H9 (cell line): Measurements from ENCODE around the gene GARS1. TPM values are rescaled to one million over a fixed set of nuclear protein-coding genes. Genes with fewer than 3 reads are reported as not detected.

Experiments
- DNase-seq: peaks from one replicate; pipeline ENCODE4 v3.0.0-alpha.2; 2017
- H2AFZ ChIP-seq: one replicate; pipeline ENCODE4 v1.6.1; 2013; ENCODE audit warnings: mild to moderate bottlenecking, low read length, control low read depth, moderate library complexity
- H2AK5ac ChIP-seq: 2 replicates; pipeline ENCODE4 v1.6.1; 2013; ENCODE audit warnings: low read length, control low read depth, mixed read lengths; ENCODE audit not compliant: insufficient read length
- H2BK120ac ChIP-seq: one replicate; pipeline ENCODE4 v1.6.1; 2013; ENCODE audit warnings: low read depth, mild to moderate bottlenecking, low read length, control low read depth, inconsistent platforms; ENCODE audit not compliant: poor library complexity, severe bottlenecking
- H2BK12ac ChIP-seq: 2 replicates; pipeline ENCODE4 v1.6.1; 2013; ENCODE audit warnings: low read length, control low read depth, mixed read lengths, low read depth; ENCODE audit not compliant: insufficient read length
- H2BK15ac ChIP-seq: 2 replicates; pipeline ENCODE4 v1.6.1; 2013; ENCODE audit warnings: low read depth, low read length, control low read depth
- H2BK20ac ChIP-seq: one replicate; pipeline ENCODE4 v1.6.1; 2013; ENCODE audit warnings: low read depth, mild to moderate bottlenecking, low read length, control low read depth, inconsistent platforms; ENCODE audit not compliant: poor library complexity, severe bottlenecking
- H2BK5ac ChIP-seq: 2 replicates; pipeline ENCODE4 v1.6.1; 2013; ENCODE audit warnings: low read length, control low read depth, mixed read lengths; ENCODE audit not compliant: insufficient read length
- H3K14ac ChIP-seq: 2 replicates; pipeline ENCODE4 v1.6.1; 2013; ENCODE audit warnings: low read length, control low read depth; ENCODE audit not compliant: insufficient read depth
- H3K18ac ChIP-seq: 2 replicates; pipeline ENCODE4 v1.6.1; 2013; ENCODE audit warnings: low read depth, mild to moderate bottlenecking, mixed read lengths, low read length, control low read depth; ENCODE audit not compliant: insufficient read length
- H3K23ac ChIP-seq: 2 replicates; pipeline ENCODE4 v1.6.1; 2013; ENCODE audit warnings: low read length, control low read depth, mixed read lengths, low read depth; ENCODE audit not compliant: insufficient read length
- H3K23me2 ChIP-seq: 2 replicates; pipeline ENCODE4 v1.6.1; 2013; ENCODE audit warnings: low read depth, mild to moderate bottlenecking, mixed read lengths, low read length, control low read depth; ENCODE audit not compliant: insufficient read length, poor library complexity, severe bottlenecking
- H3K27ac ChIP-seq: 2 replicates; pipeline ENCODE4 v1.5.1; 2013; ENCODE audit warnings: low read length, control low read depth, mixed read lengths, low read depth; ENCODE audit not compliant: insufficient read length
- H3K27me3 ChIP-seq: 2 replicates; pipeline ENCODE4 v1.6.1; 2013; ENCODE audit warnings: low read length, control low read depth, inconsistent platforms; ENCODE audit not compliant: insufficient read depth
- H3K4ac ChIP-seq: 2 replicates; pipeline ENCODE4 v1.6.1; 2013; ENCODE audit warnings: low read depth, mild to moderate bottlenecking, control low read depth, inconsistent platforms, low read length, moderate library complexity
- H3K4me1 ChIP-seq: 2 replicates; pipeline ENCODE4 v1.6.1; 2013; ENCODE audit warnings: low read length, control low read depth, inconsistent platforms; ENCODE audit not compliant: insufficient read depth
- H3K4me2 ChIP-seq: 2 replicates; pipeline ENCODE4 v1.6.1; 2013; ENCODE audit warnings: low read length, control low read depth, mixed read lengths; ENCODE audit not compliant: insufficient read length, insufficient read depth
- H3K56ac ChIP-seq: 2 replicates; pipeline ENCODE4 v1.6.1; 2013; ENCODE audit warnings: low read depth, mild to moderate bottlenecking, mixed read lengths, low read length, control low read depth; ENCODE audit not compliant: insufficient read length
- H3K79me1 ChIP-seq: 2 replicates; pipeline ENCODE4 v1.6.1; 2013; ENCODE audit warnings: low read depth, mild to moderate bottlenecking, moderate library complexity, low read length, control low read depth, inconsistent platforms; ENCODE audit not compliant: insufficient read depth, poor library complexity, severe bottlenecking
- H3K79me2 ChIP-seq: 2 replicates; pipeline ENCODE4 v1.6.1; 2013; ENCODE audit warnings: low read length, control low read depth, inconsistent platforms; ENCODE audit not compliant: insufficient read depth
- H3K9ac ChIP-seq: 2 replicates; pipeline ENCODE4 v1.6.1; 2013; ENCODE audit warnings: low read length, control low read depth, mixed read lengths; ENCODE audit not compliant: insufficient read length; ENCODE audit errors: extremely low read depth
- H3K9me3 ChIP-seq: one replicate; pipeline ENCODE4 v1.6.1; 2013; ENCODE audit warnings: low read depth, low read length, inconsistent platforms; ENCODE audit not compliant: control insufficient read depth
- H3T11ph ChIP-seq: one replicate; pipeline ENCODE4 v1.6.1; 2013; ENCODE audit warnings: mild to moderate bottlenecking, low read length, control low read depth, inconsistent platforms
- H4K20me1 ChIP-seq: one replicate; pipeline ENCODE4 v1.6.1; 2013; ENCODE audit not compliant: control insufficient read depth, insufficient read length, insufficient read depth
- H4K5ac ChIP-seq: 2 replicates; pipeline ENCODE4 v1.6.1; 2013; ENCODE audit warnings: low read depth, mild to moderate bottlenecking, mixed read lengths, low read length, control low read depth; ENCODE audit not compliant: insufficient read length
- H4K8ac ChIP-seq: replicated peaks from 2 replicates; pipeline ENCODE4 v1.6.1; 2013; ENCODE audit warnings: low read length, control low read depth, mixed read lengths, low read depth; ENCODE audit not compliant: insufficient read length
- H4K91ac ChIP-seq: 2 replicates; pipeline ENCODE4 v1.6.1; 2013; ENCODE audit warnings: low read depth, mild to moderate bottlenecking, moderate library complexity, mixed read lengths, low read length, control low read depth; ENCODE audit not compliant: insufficient read length
- H3K27ac Mint-ChIP-seq, 3 experiments: 2 replicates in 2 of 3; 3 replicates in 1 of 3; pipeline ENCODE4 v1.8.0; 2020 to 2021; ENCODE audit warnings: mixed read lengths in 3 of 3, mild to moderate bottlenecking in 1 of 3, moderate library complexity in 1 of 3
- H3K27me3 Mint-ChIP-seq: 2 replicates; pipeline ENCODE4 v1.8.0; 2021; ENCODE audit warnings: low read depth, mild to moderate bottlenecking, moderate library complexity, mixed read lengths
- H3K36me3 Mint-ChIP-seq, 3 experiments: 2 replicates in 2 of 3; 3 replicates in 1 of 3; pipeline ENCODE4 v1.8.0; 2020 to 2021; ENCODE audit warnings: low read depth in 3 of 3, mixed read lengths in 3 of 3; ENCODE audit not compliant: insufficient read depth in 1 of 3
- H3K4me1 Mint-ChIP-seq, 2 experiments: 2 replicates each; pipeline ENCODE4 v1.8.0; 2020; ENCODE audit warnings: mixed read lengths in 2 of 2
- H3K4me3 Mint-ChIP-seq, 2 experiments: 2 replicates in 1 of 2; 3 replicates in 1 of 2; pipeline ENCODE4 v1.8.0; 2020 to 2021; ENCODE audit warnings: mild to moderate bottlenecking in 2 of 2, mixed read lengths in 2 of 2, moderate library complexity in 1 of 2
- H3K9me3 Mint-ChIP-seq, 2 experiments: 2 replicates in 1 of 2; 3 replicates in 1 of 2; pipeline ENCODE4 v1.8.0; 2020; ENCODE audit warnings: mild to moderate bottlenecking in 2 of 2, mixed read lengths in 2 of 2, moderate library complexity in 1 of 2
- CTCF ChIP-seq: fragments of 200-600 bp; sonication (generic); conservative IDR thresholded peaks from 3 replicates; pipeline ENCODE4 v1.8.0; 2021; ENCODE audit warnings: antibody characterized with exemption, mild to moderate bottlenecking
- WGBS: extraction: QIAGEN DNeasy Blood & Tissue Kit; methylation state at CpG from one replicate; pipeline ENCODE4 v1.1.7; 2013; ENCODE audit warnings: missing lambda C conversion rate, low lambda C conversion rate, mixed read lengths; ENCODE audit not compliant: insufficient read length; ENCODE audit errors: extremely low coverage; 5-methylcytosine and 5-hydroxymethylcytosine counted together
- long read RNA-seq: library from polyadenylated mRNA; unstranded; transcript quantifications from one replicate; pipeline ENCODE4 v2.0.0, GENCODE V29; 2020
- total RNA-seq: library from RNA; stranded (reverse); gene quantifications from 2 replicates; pipeline ENCODE4 v1.2.1, GENCODE V29; 2021

GARS1 gene
- 234 and 239 TPM in 2 replicates for total RNA-seq
- long read RNA-seq, transcript GARS-206 (12 exons, 1,877 nt): minor isoform, 6 of 1,828 reads
- long read RNA-seq, transcript GARS-201 (17 exons, 2,634 nt): major isoform, 1,682 of 1,828 reads
- long read RNA-seq, partial matches to known transcripts: 64 of 1,828 reads
- long read RNA-seq, other reads (novel, unspliced or antisense): 75 of 1,828 reads

- peaks cover 20 to 34% (median 28%) of the 10 kb centered on the region in 3 experiments for H3K36me3 Mint-ChIP-seq
- WGBS: no CpG with 5 or more reads among the region's 84 CpGs
These were observed at the start of gene GARS1 for GRCh38 chr7:30594540-30595435. GARS1 (plus strand) TSS chr7:30594878; CDS start chr7:30594922, 44 bp downstream.

More at GRCh38 chr7:30594540-30595435, at the start of gene GARS1:
- Histone ChIP-seq H2BK5ac (peak within 1 kb of the TSS; percentile 2), H3K27me3 (no peaks in the 10 kb centered on the region), H2BK20ac (no peak within 1 kb of the TSS), H4K5ac (peak within 1 kb of the TSS; percentile 48), H2BK15ac (no peak within 1 kb of the TSS), H4K8ac (no peak within 1 kb of the TSS), H4K20me1 (no peaks in the 10 kb centered on the region), H2AFZ (no peak within 1 kb of the TSS), H3K14ac (peak within 1 kb of the TSS; percentile 96), H3K9ac (peak within 1 kb of the TSS; percentile 81), H3K18ac (peak within 1 kb of the TSS; percentile 91), H3K23me2 (peaks cover 13% of the 10 kb centered on the region), H3K27ac (peak within 1 kb of the TSS; percentile 55), H3K23ac (no peak within 1 kb of the TSS), H3K4ac (no peak within 1 kb of the TSS; the same call in none of the 2 replicates), H3K4me1 (no peaks in the 10 kb centered on the region), H3K56ac (peak within 1 kb of the TSS; percentile 58), H3K4me2 (peak within 1 kb of the TSS; percentile 84), H4K91ac (peak within 1 kb of the TSS; percentile 10), H3K79me2 (peaks cover 27% of the 10 kb centered on the region), H2BK12ac (peak within 1 kb of the TSS; percentile 1), H3T11ph (no peak within 1 kb of the TSS), H3K9me3 (no peaks in the 10 kb centered on the region), H2BK120ac (peak within 1 kb of the TSS; percentile 67), H3K79me1 (peaks cover 2% of the 10 kb centered on the region), H2AK5ac (no peak within 1 kb of the TSS)
- Mint-ChIP-seq H3K27me3 (no peaks in the 10 kb centered on the region; the same call in 1 of the 2 replicates), H3K27ac (peak within 1 kb of the TSS; percentile 98 to 99 (median 99)), H3K9me3 (no peaks in the 10 kb centered on the region; a peak in 1 of 5 replicates), H3K4me1 (peaks cover 21 to 22% of the 10 kb centered on the region in 2 experiments), H3K4me3 (peak within 1 kb of the TSS; percentile 95 to 100)
- TF ChIP-seq CTCF: no peak
- peak; percentile 87 for DNase-seq
